GM10248 (cell line): ENCODE measurements around the gene OTX1.
A peak's percentile ranks its signal among the peaks of the same experiment; 100 is the strongest.

Experiments
- CTCF ChIA-PET: fragments of 300-600 bp; sonication (Branson Sonifier 250); formaldehyde crosslinking; extraction: SDS; loops from one replicate; lab custom pipeline; 2021; ENCODE audit warnings: antibody characterized with exemption; lab: Yijun Ruan, JAX
- POLR2A ChIA-PET: fragments of 350-650 bp; sonication (Branson Sonifier 250); formaldehyde crosslinking; extraction: SDS; loops from one replicate; lab custom pipeline; 2020; ENCODE audit warnings: antibody characterized with exemption; lab: Yijun Ruan, JAX
- DNase-seq: peaks from one replicate; pipeline ENCODE4 v3.0.0; 2012; ENCODE audit errors: extremely low spot score
- CTCF ChIP-seq: IDR thresholded peaks from 2 replicates; pipeline ENCODE4 v1.5.1; 2012; ENCODE audit warnings: mild to moderate bottlenecking, low read depth; ENCODE audit errors: extremely low read depth, missing control alignments, control extremely low read depth

The OTX1 gene

GRCh38 chr2:63050334-63051041, at the start of gene OTX1:
Gene OTX1 (plus strand): TSS chr2:63050830. CDS start chr2:63052991, 2,161 bp downstream.
- POLR2A ChIA-PET = no interaction called here
- no peak for TF ChIP-seq CTCF
- CTCF ChIA-PET = interaction anchor here (0.8 kb wide), 1 partner anchor 10 kb away, joined by 4 read pairs; no protein-coding TSS in a partner anchor
- peak; percentile 92 for DNase-seq

- no peak for TF ChIP-seq CTCF
- CTCF ChIA-PET = interaction anchor here (0.8 to 1.5 kb wide), 2 partner anchors 11 to 30 kb away, joined by 3 to 5 read pairs; no protein-coding TSS in a partner anchor
- POLR2A ChIA-PET = no interaction called here
- DNase-seq = no peak
Measured at GRCh38 chr2:63001576-63001975, 49.1 kb upstream of the OTX1 start.

GRCh38 chr2:63003351-63003750, 47.3 kb upstream of the OTX1 start:
- TF ChIP-seq CTCF = no peak
- CTCF ChIA-PET = interaction anchor here (1.0 to 2.0 kb wide), 2 partner anchors 9 to 11 kb away, joined by 3 to 6 read pairs; no protein-coding TSS in a partner anchor
- POLR2A ChIA-PET = no interaction called here
- no peak for DNase-seq

- CTCF ChIA-PET = no interaction called here
- POLR2A ChIA-PET = no interaction called here
- no peak for TF ChIP-seq CTCF
- no peak for DNase-seq
Measured at GRCh38 chr2:63007813-63008458, 42.7 kb upstream of the OTX1 start.

GRCh38 chr2:63008838-63009237, 41.8 kb upstream of the OTX1 start:
- CTCF ChIA-PET = no interaction called here
- POLR2A ChIA-PET = no interaction called here
- no peak for DNase-seq
- no peak for TF ChIP-seq CTCF

GRCh38 chr2:63009490-63009889, 41.1 kb upstream of the OTX1 start:
- ChIA-PET CTCF (no interaction called here), POLR2A (no interaction called here)
- DNase-seq = no peak
- no peak for TF ChIP-seq CTCF
